Tibial artery (tissue), 4 donors: ENCODE measurements around the gene HDAC7.
"Not testable (repeated sequence)": the region's sequence is repeated elsewhere in the genome, so short reads cannot be mapped to it uniquely, and the experiment has no call there.

Experiments used
- DNase-seq, 2 donors: peaks; one replicate each; pipeline ENCODE4 v3.0.0-alpha.2; 2019
- H3K27ac ChIP-seq, 2 donors: fragments of 200-600 bp; sonication (generic) in 1 of 2; 1 replicate in 1 of 2; 2 replicates in 1 of 2; pipeline ENCODE4 v1.5.1; 2018 to 2019; ENCODE audit warnings: mild to moderate bottlenecking in 1 of 2
- H3K27me3 ChIP-seq, 2 donors: fragments of 200-600 bp; sonication (generic) in 1 of 2; one replicate each; pipeline versions ENCODE4 v1.5.1 to v1.6.0; 2016 to 2019
- H3K36me3 ChIP-seq, 3 donors: fragments of 200-600 bp; sonication (generic) in 2 of 3; one replicate each; pipeline ENCODE4 v1.5.1; 2016 to 2019; ENCODE audit warnings: mild to moderate bottlenecking in 2 of 3
- H3K4me1 ChIP-seq, 4 donors: fragments of 200-600 bp; sonication (generic) in 2 of 4; 1 replicate in 3 of 4; 2 replicates in 1 of 4; pipeline ENCODE4 v1.5.1; 2016 to 2019
- H3K4me3 ChIP-seq, 2 donors: fragments of 200-600 bp; sonication (generic) in 1 of 2; 1 replicate in 1 of 2; 2 replicates in 1 of 2; pipeline ENCODE4 v1.5.1; 2018 to 2019; ENCODE audit warnings: mild to moderate bottlenecking in 2 of 2
- H3K9me3 ChIP-seq, 3 donors: fragments of 200-600 bp; sonication (generic) in 1 of 3; one replicate each; pipeline ENCODE4 v1.5.1; 2016 to 2019
- CTCF ChIP-seq, 2 experiments: fragments of 200-600 bp in 1 of 2; fragments of 450-650 bp in 1 of 2; IDR thresholded peaks; one replicate each; pipeline ENCODE4 v1.5.1; 2017 to 2019; ENCODE audit warnings: antibody characterized with exemption in 2 of 2, mild to moderate bottlenecking in 1 of 2, moderate library complexity in 1 of 2
- intact Hi-C: fragments of 100-400 bp; cut with DNase I; formaldehyde crosslinking; loops from one replicate; pipeline ENCODE4 v1.15.0; 2023; ENCODE audit warnings: low total_unique reads

HDAC7 gene

GRCh38 chr12:47848853-47849252, 29.1 kb upstream of the HDAC7 start:
- peaks cover 0 to 13% of the 10 kb centered on the region in 2 donors for H3K27me3 ChIP-seq
- peak in 1 of 2 donors; percentile 53 for DNase-seq
- peaks cover 0 to 40% (median 0%) of the 10 kb centered on the region in 3 donors for H3K36me3 ChIP-seq
- H3K9me3 ChIP-seq = no peaks in the 10 kb centered on the region
- H3K4me1 ChIP-seq = peaks cover 0 to 11% (median 3%) of the 10 kb centered on the region in 4 donors
- no peak overlapping the region for H3K27ac ChIP-seq
- no peak overlapping the region for H3K4me3 ChIP-seq
- intact Hi-C loops = no loop called here
- no peak for TF ChIP-seq CTCF (IDR thresholded peaks at IDR 0.05)

- intact Hi-C loops = no loop called here
- no peaks in the 10 kb centered on the region for H3K9me3 ChIP-seq
- H3K4me1 ChIP-seq = no peaks in the 10 kb centered on the region
- no peak overlapping the region for H3K27ac ChIP-seq
- H3K36me3 ChIP-seq = peaks cover 0 to 45% (median 0%) of the 10 kb centered on the region in 3 donors
- DNase-seq = no peak
- peaks cover 0 to 14% of the 10 kb centered on the region in 2 donors for H3K27me3 ChIP-seq
- no peak for TF ChIP-seq CTCF (IDR thresholded peaks at IDR 0.05)
- H3K4me3 ChIP-seq = no peak overlapping the region
Observed at GRCh38 chr12:47846294-47846996, 26.7 kb upstream of the HDAC7 start.

GRCh38 chr12:47845081-47845480, 25.4 kb upstream of the HDAC7 start:
- H3K27ac ChIP-seq = no peak overlapping the region
- H3K27me3 ChIP-seq = peaks cover 0 to 14% of the 10 kb centered on the region in 2 donors
- no peak for DNase-seq
- intact Hi-C loops = no loop called here
- peaks cover 0 to 37% (median 0%) of the 10 kb centered on the region in 3 donors for H3K36me3 ChIP-seq
- H3K4me1 ChIP-seq = no peaks in the 10 kb centered on the region
- H3K9me3 ChIP-seq = no peaks in the 10 kb centered on the region
- TF ChIP-seq CTCF (IDR thresholded peaks at IDR 0.05) = no peak
- H3K4me3 ChIP-seq = no peak overlapping the region

GRCh38 chr12:47844264-47845019, 24.7 kb upstream of the HDAC7 start:
- DNase-seq = peak; percentile 59 to 74
- peaks cover 0 to 37% (median 0%) of the 10 kb centered on the region in 3 donors for H3K36me3 ChIP-seq
- no peak overlapping the region for H3K4me3 ChIP-seq
- no peak overlapping the region for H3K27ac ChIP-seq
- intact Hi-C loops = no loop called here
- TF ChIP-seq CTCF (IDR thresholded peaks at IDR 0.05) = no peak
- no peaks in the 10 kb centered on the region for H3K4me1 ChIP-seq
- H3K9me3 ChIP-seq = no peaks in the 10 kb centered on the region
- H3K27me3 ChIP-seq = peaks cover 0 to 14% of the 10 kb centered on the region in 2 donors

GRCh38 chr12:47843226-47843980, 23.7 kb upstream of the HDAC7 start:
- peaks cover 0 to 37% (median 0%) of the 10 kb centered on the region in 3 donors for H3K36me3 ChIP-seq
- no peak for TF ChIP-seq CTCF (IDR thresholded peaks at IDR 0.05)
- peak in 1 of 2 donors; percentile 63 for DNase-seq
- no peak overlapping the region for H3K4me3 ChIP-seq
- peaks cover 0 to 14% of the 10 kb centered on the region in 2 donors for H3K27me3 ChIP-seq
- peaks cover 0 to 5% (median 0%) of the 10 kb centered on the region in 4 donors for H3K4me1 ChIP-seq
- H3K9me3 ChIP-seq = no peaks in the 10 kb centered on the region
- no peak overlapping the region for H3K27ac ChIP-seq
- intact Hi-C loops = no loop called here

- H3K4me3 ChIP-seq, intact Hi-C loops, H3K4me1 ChIP-seq, H3K9me3 ChIP-seq, H3K27ac ChIP-seq: not testable (repeated sequence)
- H3K36me3 ChIP-seq = peaks cover 0 to 37% (median 0%) of the 10 kb centered on the region in 3 donors
- DNase-seq = peak in 1 of 2 donors; percentile 34
- peaks cover 0 to 14% of the 10 kb centered on the region in 2 donors for H3K27me3 ChIP-seq
Observed at GRCh38 chr12:47842543-47842942, 22.8 kb upstream of the HDAC7 start.
